Psoas muscle (tissue), 8 donors: ENCODE results near the gene MYO15B. TPM values are rescaled to one million over a fixed set of nuclear protein-coding genes. Genes with fewer than 3 reads are reported as not detected.

Experiments used
- ATAC-seq, 4 donors: fragments of 200-7000 bp; cut with Tn5 transposase; one replicate each; pipeline ENCODE4 v1.9.1; 2020; ENCODE audit warnings: moderate library complexity in 3 of 4, mild to moderate bottlenecking in 2 of 4
- DNase-seq, 2 donors: peaks; one replicate each; pipeline ENCODE4 v3.0.0-alpha.2; 2020
- H3K27ac ChIP-seq: fragments of 200-600 bp; one replicate; pipeline ENCODE4 v1.8.0; 2022
- H3K27me3 ChIP-seq, 3 donors: fragments of 200-600 bp in 1 of 3; one replicate each; pipeline versions ENCODE4 v1.6.1 to v1.8.0; 2013 to 2022; ENCODE audit warnings: low read length in 2 of 3, mild to moderate bottlenecking in 2 of 3, moderate library complexity in 1 of 3; ENCODE audit not compliant: insufficient read depth in 3 of 3
- H3K36me3 ChIP-seq, 2 donors: fragments of 200-600 bp in 1 of 2; one replicate each; pipeline versions ENCODE4 v1.6.1 to v1.8.0; 2013 to 2022; ENCODE audit warnings: low read depth in 1 of 2, mild to moderate bottlenecking in 1 of 2, moderate library complexity in 1 of 2; ENCODE audit not compliant: insufficient read depth in 1 of 2
- H3K4me1 ChIP-seq: fragments of 200-600 bp; one replicate; pipeline ENCODE4 v1.8.0; 2022
- H3K4me3 ChIP-seq: fragments of 200-600 bp; one replicate; pipeline ENCODE4 v1.8.0; 2022; ENCODE audit warnings: mild to moderate bottlenecking
- H3K9me3 ChIP-seq: fragments of 200-600 bp; one replicate; pipeline ENCODE4 v1.8.0; 2022
- WGBS, 3 donors: extraction: QIAGEN DNeasy Blood & Tissue Kit; methylation state at CpG; one replicate each; pipeline versions ENCODE4 v1.1.6 to v1.1.7; 2013; 5-methylcytosine and 5-hydroxymethylcytosine counted together
- intact Hi-C, 2 donors: fragments of 100-400 bp; cut with DNase I; formaldehyde crosslinking; loops; one replicate each; pipeline versions ENCODE4 v1.11.0 to v1.14.2; 2022
- polyA plus RNA-seq, 3 donors: library from polyadenylated mRNA; stranded (reverse); fragments of 200-250 nt; gene quantifications; one replicate each; pipeline ENCODE4 v1.2.3, GENCODE V29; 2013
- total RNA-seq, 4 donors: library from RNA; stranded (reverse); fragmentation: NEBNext Ultra II Directional in 2 of 4; extraction: Animal tissue kit (Norgen Biotek cat#: 25700) in 2 of 4; gene quantifications; one replicate each; pipeline versions ENCODE4 v1.2.1 to v1.2.4, GENCODE V29; 2021 to 2023
- TF ChIP-seq, protein P1 (sequence below): fragments of 200-600 bp; IDR thresholded peaks from one replicate; pipeline ENCODE4 v1.8.0; 2022; ENCODE audit warnings: antibody characterized with exemption
- donor health status: healthy with polysubstance abuse.
- donor health status: DM: no; HTN: no; CAD: no; lungs with moderate emphysema.
- donor health status: Bipolar disorder and iron deficiency.
- donor health status: healthy.
- donor health status: DM: yes; HTN: yes; CAD: no.
- donor health status: DM: no; HTN: no; CAD: no.
- donor health status: DM: no; HTN: no; CAD: no.
- donor health status: DM: yes; HTN: yes; CAD: no.

The MYO15B gene
- total and polyA plus RNA-seq, 7 donors: 5.2 to 28.2 (median 16.7) TPM

GRCh38 chr17:75662511-75662910 lies 74.9 kb downstream of the MYO15B start:
- 91 to 94% (median 94%) methylated on average over 9 of the region's 9 CpGs for WGBS, 3 donors
- intact Hi-C loops: no loop called here
- peaks cover 11% of the 10 kb centered on the region for H3K4me1 ChIP-seq
- H3K27ac ChIP-seq: no peak overlapping the region
- ATAC-seq (no peak), DNase-seq (no peak)
- TF ChIP-seq, protein P1, sequence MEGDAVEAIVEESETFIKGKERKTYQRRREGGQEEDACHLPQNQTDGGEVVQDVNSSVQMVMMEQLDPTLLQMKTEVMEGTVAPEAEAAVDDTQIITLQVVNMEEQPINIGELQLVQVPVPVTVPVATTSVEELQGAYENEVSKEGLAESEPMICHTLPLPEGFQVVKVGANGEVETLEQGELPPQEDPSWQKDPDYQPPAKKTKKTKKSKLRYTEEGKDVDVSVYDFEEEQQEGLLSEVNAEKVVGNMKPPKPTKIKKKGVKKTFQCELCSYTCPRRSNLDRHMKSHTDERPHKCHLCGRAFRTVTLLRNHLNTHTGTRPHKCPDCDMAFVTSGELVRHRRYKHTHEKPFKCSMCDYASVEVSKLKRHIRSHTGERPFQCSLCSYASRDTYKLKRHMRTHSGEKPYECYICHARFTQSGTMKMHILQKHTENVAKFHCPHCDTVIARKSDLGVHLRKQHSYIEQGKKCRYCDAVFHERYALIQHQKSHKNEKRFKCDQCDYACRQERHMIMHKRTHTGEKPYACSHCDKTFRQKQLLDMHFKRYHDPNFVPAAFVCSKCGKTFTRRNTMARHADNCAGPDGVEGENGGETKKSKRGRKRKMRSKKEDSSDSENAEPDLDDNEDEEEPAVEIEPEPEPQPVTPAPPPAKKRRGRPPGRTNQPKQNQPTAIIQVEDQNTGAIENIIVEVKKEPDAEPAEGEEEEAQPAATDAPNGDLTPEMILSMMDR: no peak
- H3K9me3 ChIP-seq: no peaks in the 10 kb centered on the region
- no peak overlapping the region for H3K4me3 ChIP-seq
- H3K36me3 ChIP-seq: peaks cover 3 to 66% of the 10 kb centered on the region in 2 donors
- H3K27me3 ChIP-seq: no peaks in the 10 kb centered on the region

DNA sequence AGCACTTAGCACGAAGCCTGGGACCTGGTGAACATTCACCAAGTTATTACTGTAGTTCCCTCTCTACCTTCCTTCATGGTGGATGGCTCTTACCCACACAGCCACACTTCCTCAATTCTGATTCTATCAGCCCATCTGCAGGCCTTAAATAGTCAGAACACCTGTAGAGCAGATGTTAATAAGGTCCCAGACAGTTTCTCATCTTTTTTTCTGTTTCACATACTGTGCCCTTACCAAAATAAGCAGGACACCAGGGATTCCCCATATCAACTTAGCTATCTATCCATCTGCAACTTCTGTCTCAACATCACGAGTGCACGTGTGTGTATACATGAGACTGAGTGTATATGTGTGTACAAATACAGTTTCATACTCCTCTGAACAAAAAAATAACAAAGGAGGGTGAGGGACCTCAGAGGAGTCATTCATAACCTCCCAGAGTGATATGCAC lies 76.5 kb downstream of the MYO15B start:
- peaks cover 3 to 63% of the 10 kb centered on the region in 2 donors for H3K36me3 ChIP-seq
- 73 to 92% (median 89%) methylated on average over 3 of the region's 3 CpGs for WGBS, 3 donors

GRCh38 chr17:75665981-75666380 lies 78.4 kb downstream of the MYO15B start:
- Histone ChIP-seq H3K4me1 (peaks cover 25% of the 10 kb centered on the region), H3K36me3 (peaks cover 3 to 63% of the 10 kb centered on the region in 2 donors), H3K9me3 (no peaks in the 10 kb centered on the region), H3K27ac (peak overlapping the region; percentile 93), H3K27me3 (no peaks in the 10 kb centered on the region), H3K4me3 (peak overlapping the region; percentile 91)
- TF ChIP-seq, protein P1: no peak
- ATAC-seq (no peak), DNase-seq (no peak)
- intact Hi-C loops: no loop called here
- WGBS, 3 donors: 83 to 84% (median 83%) methylated on average over 10 of the region's 10 CpGs

More for the DNA sequence above, 76.5 kb downstream of the MYO15B start:
- no peak for ATAC-seq
- no peaks in the 10 kb centered on the region for H3K9me3 ChIP-seq
- intact Hi-C loops: no loop called here
- TF ChIP-seq, protein P1: no peak
- H3K27ac ChIP-seq: no peak overlapping the region
- H3K4me1 ChIP-seq: peaks cover 25% of the 10 kb centered on the region
- H3K27me3 ChIP-seq: no peaks in the 10 kb centered on the region
- no peak overlapping the region for H3K4me3 ChIP-seq
- DNase-seq: no peak

DNA sequence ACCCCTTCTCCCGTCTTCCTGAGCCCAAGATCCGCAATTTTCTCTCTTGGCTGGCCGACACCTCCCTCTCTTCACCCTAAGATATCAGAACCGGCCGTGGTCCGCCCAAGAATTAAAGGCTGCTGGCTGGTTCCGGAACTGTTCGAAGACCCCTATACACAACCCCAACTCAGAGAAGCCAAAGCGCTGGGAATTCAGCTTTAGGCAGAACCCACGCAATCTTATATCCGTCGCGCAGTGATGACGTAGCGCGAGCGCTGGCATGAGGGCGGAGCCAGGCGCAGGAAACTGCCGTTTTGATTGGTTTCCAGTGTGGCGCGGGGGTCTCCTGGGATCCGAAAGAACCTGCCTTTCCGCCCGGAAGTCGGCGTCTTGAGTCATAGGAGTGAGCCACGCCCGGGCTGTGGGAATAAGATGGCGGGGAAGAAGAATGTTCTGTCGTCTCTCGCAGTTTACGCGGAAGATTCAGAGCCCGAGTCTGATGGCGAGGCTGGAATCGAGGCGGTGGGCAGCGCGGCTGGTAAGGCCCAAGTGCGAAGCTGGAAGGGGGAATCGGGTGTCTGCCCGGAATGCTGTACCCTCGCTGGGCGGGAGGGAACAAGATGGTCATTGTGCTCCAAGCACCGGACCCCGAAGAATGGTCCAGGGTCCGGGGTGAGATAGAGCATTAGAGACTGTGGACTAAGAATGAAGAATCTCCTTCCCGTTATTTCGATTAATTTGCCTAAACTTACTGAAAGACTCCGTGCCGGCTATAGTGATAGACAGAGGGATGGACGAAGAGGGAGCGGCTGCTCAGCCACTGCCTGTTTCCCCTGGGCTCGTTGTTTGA lies 79.6 kb downstream of the MYO15B start, which contains the start of the genes RECQL5 and SAP30BP:
RECQL5 (minus strand) TSS at position 196 of the 832 bp plus-strand sequence. CDS start 597 bp downstream, outside the sequence.
SAP30BP (plus strand) TSS at position 380 of the 832 bp plus-strand sequence; CDS start at position 415, 35 bp downstream.
- Histone ChIP-seq H3K4me1 (peaks cover 25% of the 10 kb centered on the region), H3K4me3 (peak within 1 kb of the TSS; percentile 91), H3K9me3 (no peaks in the 10 kb centered on the region), H3K27ac (peak within 1 kb of the TSS; percentile 93), H3K27me3 (no peaks in the 10 kb centered on the region), H3K36me3 (peaks cover 7 to 63% of the 10 kb centered on the region in 2 donors)
- WGBS, 3 donors: 0% methylated on average over 55 of the region's 55 CpGs
- DNase-seq: peak; percentile 98 to 99
- TF ChIP-seq, protein P1: no peak
- ATAC-seq: peak; percentile 100
- intact Hi-C loops: no loop called here
